ENCODE data around the gene RUSC1.

Gene RUSC1, protein sequence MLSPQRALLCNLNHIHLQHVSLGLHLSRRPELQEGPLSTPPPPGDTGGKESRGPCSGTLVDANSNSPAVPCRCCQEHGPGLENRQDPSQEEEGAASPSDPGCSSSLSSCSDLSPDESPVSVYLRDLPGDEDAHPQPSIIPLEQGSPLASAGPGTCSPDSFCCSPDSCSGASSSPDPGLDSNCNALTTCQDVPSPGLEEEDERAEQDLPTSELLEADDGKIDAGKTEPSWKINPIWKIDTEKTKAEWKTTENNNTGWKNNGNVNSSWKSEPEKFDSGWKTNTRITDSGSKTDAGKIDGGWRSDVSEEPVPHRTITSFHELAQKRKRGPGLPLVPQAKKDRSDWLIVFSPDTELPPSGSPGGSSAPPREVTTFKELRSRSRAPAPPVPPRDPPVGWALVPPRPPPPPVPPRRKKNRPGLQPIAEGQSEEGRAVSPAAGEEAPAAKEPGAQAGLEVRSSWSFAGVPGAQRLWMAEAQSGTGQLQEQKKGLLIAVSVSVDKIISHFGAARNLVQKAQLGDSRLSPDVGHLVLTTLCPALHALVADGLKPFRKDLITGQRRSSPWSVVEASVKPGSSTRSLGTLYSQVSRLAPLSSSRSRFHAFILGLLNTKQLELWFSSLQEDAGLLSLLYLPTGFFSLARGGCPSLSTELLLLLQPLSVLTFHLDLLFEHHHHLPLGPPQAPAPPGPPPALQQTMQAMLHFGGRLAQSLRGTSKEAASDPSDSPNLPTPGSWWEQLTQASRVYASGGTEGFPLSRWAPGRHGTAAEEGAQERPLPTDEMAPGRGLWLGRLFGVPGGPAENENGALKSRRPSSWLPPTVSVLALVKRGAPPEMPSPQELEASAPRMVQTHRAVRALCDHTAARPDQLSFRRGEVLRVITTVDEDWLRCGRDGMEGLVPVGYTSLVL

DNA sequence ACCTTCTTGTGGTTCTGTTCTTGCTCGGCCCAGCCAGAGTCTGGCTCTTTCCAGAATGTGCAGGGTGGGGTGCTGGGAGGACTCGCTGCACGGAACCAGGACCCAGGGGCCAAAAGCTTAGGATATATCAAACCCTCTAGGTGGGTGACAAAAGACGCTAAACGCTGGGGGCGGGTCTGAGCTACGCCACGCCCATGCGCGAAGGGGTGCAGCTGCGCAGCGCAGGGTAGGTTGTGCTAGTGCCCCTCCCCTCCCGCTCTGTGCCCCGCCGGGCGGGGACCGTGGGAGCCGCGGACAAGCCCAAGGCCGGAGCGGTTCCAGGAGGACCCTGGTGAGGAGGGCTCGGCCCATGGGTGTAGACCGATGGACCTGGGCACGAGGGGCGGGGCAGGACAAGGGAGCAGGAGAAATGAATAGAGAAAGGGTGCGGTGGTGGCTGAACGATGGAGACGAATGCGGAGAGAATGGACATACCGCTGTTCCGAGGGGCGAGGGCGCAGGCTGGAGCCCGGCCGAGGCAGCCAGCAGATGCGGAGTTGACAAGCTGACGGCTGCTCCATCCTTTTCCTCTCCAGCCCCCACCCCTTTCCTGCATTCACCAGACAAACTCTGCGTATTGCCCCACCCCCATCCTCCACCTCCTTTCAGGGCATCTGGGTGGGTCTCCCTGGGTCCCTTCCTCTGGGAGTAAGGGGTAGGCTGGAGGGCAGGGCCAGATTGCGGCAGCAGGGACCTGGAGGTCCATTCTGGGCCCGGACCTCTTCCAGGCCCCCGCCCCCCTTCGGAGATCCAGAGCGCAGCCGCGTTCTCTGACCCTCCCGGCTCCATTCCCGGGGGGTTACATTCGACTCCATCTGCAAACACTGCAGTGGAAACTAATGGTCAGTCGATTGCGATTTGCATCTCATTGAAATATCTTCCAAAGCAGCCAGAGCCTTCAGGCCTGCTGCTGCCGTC, at the start of gene RUSC1:
Gene RUSC1, plus strand, starts transcription at position 234 of the 957 bp plus-strand sequence. CDS start 880 bp downstream, outside the sequence.
- Mint-ChIP-seq H3K36me3 (ENCODE audit: low read depth) (peaks cover 58% of the 10 kb centered on the region), H3K9me3 (no peaks in the 10 kb centered on the region), H3K4me3 (peak within 1 kb of the TSS; percentile 80), H3K4me1 (ENCODE audit: low read depth) (peaks cover 52% of the 10 kb centered on the region), H3K27me3 (peaks cover 6% of the 10 kb centered on the region), H3K27ac (peak within 1 kb of the TSS; percentile 61)
- intact Hi-C loops (cut with micrococcal nuclease), result no loop called here

DNA sequence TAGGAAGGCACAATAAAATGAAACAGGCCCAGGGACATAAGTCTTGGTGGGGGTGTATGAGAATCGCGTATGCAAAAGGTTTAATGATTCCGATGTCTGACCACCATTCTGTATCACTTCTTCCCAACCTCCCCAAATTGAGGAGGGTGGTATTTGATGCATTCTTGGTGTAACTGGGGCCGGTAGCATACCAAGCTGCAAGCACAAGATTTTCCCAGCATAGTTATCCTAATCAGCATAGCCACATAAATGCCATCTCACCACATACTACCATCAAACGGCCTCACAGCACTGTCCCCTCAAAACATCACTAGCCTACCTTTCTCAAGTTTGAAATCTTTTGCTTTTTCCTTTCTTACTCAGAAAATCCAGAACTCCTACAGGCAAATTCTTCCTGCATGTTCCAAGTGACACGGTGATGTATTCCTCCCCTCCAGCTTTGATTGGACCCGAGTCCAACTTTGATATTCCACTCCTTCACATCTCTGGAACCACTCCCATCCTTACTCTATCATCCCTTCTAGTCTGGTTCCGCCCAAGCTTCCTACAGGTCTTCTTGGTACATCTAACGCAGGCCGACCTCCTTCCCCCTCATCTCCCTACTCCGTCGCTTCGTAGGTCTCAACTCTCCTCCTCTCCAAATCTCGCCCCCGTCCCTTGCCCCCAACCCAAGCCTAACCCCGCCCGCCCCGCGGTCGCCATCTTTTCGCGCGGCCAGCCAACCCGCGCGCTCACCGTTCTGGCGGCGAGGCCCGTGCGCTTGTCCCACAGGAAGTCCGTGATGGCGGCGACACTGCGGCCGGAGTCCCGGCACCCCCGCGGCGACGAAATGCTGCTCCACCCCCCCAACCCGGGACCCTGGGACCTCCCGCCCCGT, 48.0 kb upstream of the RUSC1 start:
- peaks cover 45% of the 10 kb centered on the region for H3K4me1 Mint-ChIP-seq (ENCODE audit: low read depth)
- peak overlapping the region; percentile 88 for H3K27ac Mint-ChIP-seq
- H3K36me3 Mint-ChIP-seq (ENCODE audit: low read depth), result peaks cover 57% of the 10 kb centered on the region
- H3K4me3 Mint-ChIP-seq, result peak overlapping the region; percentile 94
- H3K27me3 Mint-ChIP-seq, result no peaks in the 10 kb centered on the region
- intact Hi-C loops (cut with micrococcal nuclease), result loop anchor here (1.0 to 10.0 kb wide), 3 partner anchors 10 to 582 kb away; partner anchors contain the start of genes GON4L, SCAMP3 and SYT11
- no peaks in the 10 kb centered on the region for H3K9me3 Mint-ChIP-seq

DNA sequence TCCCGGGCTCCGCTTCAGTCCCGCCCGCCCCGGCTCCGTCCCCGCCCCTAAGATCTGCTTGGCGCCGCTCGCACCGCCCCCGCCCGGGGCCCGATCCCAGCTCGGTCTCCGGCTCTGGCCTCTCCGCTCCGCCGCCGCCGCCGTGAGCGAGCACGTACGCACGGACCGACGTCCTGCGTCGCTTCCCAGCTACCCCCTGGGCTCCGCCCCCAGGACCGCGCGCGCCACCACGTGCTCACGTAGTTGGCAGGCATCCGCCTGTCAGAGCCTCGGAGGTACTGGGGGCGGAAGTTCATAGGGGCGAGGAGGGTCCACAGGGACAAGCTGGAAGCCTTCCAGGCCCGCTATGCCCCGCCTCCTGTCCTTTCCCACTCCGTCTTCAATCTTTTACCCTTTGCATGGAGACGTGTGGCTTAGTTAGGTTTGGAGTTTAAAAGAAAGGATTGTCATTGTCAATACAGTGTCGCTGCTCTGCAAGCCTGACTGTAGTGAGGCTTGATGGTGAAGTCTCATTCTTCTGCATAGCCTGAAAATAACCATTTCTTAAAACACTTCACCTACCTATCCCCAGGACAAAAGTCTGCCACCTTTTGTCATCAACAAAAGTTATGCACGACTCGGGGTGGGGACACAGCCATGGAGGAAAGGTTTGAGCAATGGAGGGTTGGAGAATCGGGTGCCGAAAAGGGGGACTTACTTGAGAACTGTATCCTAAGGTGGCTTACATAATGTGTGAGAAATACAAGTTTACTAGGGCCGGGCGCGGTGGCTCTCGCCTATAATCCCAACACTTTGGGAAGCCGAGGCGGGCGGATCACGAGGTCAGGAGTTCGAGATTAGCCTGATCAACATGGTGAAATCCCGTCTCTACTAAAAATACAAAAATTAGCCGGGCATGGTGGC, 47.1 kb upstream of the RUSC1 start, which contains the start of gene CLK2:
Gene CLK2, minus strand, starts transcription at position 162 of the 903 bp plus-strand sequence. CDS start 2,527 bp downstream, outside the sequence.
- Mint-ChIP-seq H3K27ac (peak within 1 kb of the TSS; percentile 88), H3K4me1 (ENCODE audit: low read depth) (peaks cover 50% of the 10 kb centered on the region), H3K36me3 (ENCODE audit: low read depth) (peaks cover 49% of the 10 kb centered on the region), H3K4me3 (peak within 1 kb of the TSS; percentile 94), H3K9me3 (no peaks in the 10 kb centered on the region), H3K27me3 (peaks cover 7% of the 10 kb centered on the region)
- intact Hi-C loops (cut with micrococcal nuclease), result loop anchor here (1.0 to 10.0 kb wide), 3 partner anchors 11 to 581 kb away; partner anchors contain the start of genes GON4L, SCAMP3 and SYT11

DNA sequence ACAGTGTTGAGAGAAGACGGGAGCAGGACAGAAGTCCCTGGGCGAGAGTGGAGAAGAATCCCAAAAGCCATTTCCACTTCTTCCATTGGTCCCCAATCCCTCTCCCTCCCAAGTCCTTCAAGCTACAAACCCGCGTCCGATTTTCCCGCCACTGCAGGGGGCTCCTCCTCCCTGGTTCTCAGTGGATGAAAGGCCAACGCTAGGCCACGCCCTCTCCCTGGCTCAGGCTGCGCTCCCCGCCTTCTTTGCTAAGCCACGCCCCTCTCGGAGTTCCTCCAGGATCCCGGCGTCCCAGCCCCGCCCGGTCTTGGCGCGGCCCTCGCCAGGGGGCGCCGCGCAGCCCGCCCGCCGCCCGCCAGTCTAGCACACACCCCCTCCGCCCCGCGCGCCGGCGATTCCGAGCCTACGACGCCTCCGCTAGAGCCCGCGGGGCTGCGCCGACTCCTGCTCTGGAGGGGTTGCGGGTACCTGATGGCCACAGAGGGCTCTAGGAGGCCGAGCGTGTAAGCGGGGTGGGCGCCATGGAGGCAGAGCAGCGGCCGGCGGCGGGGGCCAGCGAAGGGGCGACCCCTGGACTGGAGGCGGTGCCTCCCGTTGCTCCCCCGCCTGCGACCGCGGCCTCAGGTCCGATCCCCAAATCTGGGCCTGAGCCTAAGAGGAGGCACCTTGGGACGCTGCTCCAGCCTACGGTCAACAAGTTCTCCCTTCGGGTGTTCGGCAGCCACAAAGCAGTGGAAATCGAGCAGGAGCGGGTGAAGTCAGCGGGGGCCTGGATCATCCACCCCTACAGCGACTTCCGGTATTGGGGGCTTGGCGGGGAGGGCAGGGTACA, 43.4 kb upstream of the RUSC1 start, which contains the start of gene HCN3:
Gene HCN3, plus strand, starts transcription at position 394 of the 832 bp plus-strand sequence. Its CDS starts 128 bp downstream, at position 522.
- H3K4me3 Mint-ChIP-seq, result peak within 1 kb of the TSS; percentile 86
- no peaks in the 10 kb centered on the region for H3K9me3 Mint-ChIP-seq
- H3K27ac Mint-ChIP-seq, result peak within 1 kb of the TSS; percentile 48
- peaks cover 36% of the 10 kb centered on the region for H3K4me1 Mint-ChIP-seq (ENCODE audit: low read depth)
- peaks cover 16% of the 10 kb centered on the region for H3K27me3 Mint-ChIP-seq
- peaks cover 13% of the 10 kb centered on the region for H3K36me3 Mint-ChIP-seq (ENCODE audit: low read depth)
- intact Hi-C loops (cut with micrococcal nuclease), result loop anchor here (1.0 to 10.0 kb wide), 3 partner anchors 31 to 578 kb away; partner anchors contain the start of genes FDPS, GON4L and SYT11

DNA sequence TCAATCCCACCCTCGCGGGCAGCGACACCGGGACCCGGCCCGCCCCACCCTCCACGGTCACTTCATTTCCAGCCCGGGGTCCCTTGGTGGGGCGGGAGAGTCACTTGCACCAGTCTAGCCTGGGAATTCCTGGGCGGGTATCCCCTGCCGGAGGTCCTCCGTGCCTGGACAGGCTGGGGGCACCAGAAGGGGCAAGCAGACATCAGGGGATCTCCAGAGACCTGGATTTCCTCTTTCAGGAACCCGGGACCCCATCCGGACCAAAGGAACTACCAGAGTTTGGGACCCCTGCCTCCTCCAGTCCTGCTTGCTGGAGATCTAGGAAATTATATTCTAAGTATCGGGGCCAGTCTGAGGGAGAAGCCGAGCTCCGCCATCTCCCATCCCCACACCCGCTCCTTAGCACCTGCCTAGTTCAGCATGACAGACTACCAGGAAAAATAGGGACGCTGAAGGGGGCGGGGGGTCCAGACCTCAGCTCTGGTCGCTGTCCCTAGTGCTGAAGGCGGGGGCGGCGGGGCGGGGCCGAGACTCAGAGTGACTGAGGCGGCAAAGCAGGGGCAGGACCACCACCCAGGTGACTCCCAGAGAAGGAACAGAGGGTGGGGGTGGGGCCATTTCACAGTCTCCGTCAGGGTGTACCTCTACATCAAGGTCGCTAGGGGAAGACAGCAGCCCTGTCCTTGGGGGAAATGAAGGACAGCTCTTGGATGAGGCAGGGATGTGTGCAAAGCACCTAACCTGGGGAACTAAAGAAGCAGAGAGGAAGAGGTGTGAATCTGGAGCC, 42.6 kb upstream of the RUSC1 start:
- Mint-ChIP-seq H3K27ac (peak overlapping the region; percentile 48), H3K36me3 (ENCODE audit: low read depth) (peaks cover 5% of the 10 kb centered on the region), H3K27me3 (peaks cover 16% of the 10 kb centered on the region), H3K4me3 (peak overlapping the region; percentile 86), H3K4me1 (ENCODE audit: low read depth) (peaks cover 33% of the 10 kb centered on the region), H3K9me3 (no peaks in the 10 kb centered on the region)
- intact Hi-C loops (cut with micrococcal nuclease), result loop anchor here (1.0 to 10.0 kb wide), 3 partner anchors 30 to 577 kb away; partner anchors contain the start of genes FDPS, GON4L and SYT11

DNA sequence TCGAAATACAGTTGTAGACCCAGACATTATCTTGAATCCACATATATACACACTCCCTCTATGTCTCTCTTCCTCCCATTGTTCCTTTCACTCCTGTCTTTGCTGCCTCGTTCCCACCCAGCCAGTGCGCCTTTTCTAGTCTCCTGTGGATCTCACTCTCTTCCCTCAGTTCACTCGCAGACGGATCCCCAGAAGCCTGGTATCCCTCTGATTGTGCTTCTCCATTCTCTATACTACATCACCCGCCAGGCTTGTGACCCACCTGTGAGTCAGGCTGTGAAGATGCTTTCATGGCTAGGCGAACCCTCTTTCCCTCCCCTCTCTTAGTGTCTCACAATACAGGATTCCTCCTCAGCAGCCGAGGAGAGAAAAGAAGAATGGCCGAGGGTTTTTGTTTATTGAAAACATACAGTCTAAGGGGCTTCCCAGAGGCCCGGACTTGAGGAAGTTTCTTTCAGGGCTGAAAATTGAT, 42.0 kb upstream of the RUSC1 start:
- peaks cover 16% of the 10 kb centered on the region for H3K27me3 Mint-ChIP-seq
- H3K9me3 Mint-ChIP-seq, result no peaks in the 10 kb centered on the region
- no peak overlapping the region for H3K4me3 Mint-ChIP-seq
- intact Hi-C loops (cut with micrococcal nuclease), result loop anchor here (10.0 kb wide), 1 partner anchor 576 kb away; the partner anchor contains the start of genes GON4L and SYT11
- H3K36me3 Mint-ChIP-seq (ENCODE audit: low read depth), result no peaks in the 10 kb centered on the region
- no peak overlapping the region for H3K27ac Mint-ChIP-seq
- H3K4me1 Mint-ChIP-seq (ENCODE audit: low read depth), result peaks cover 30% of the 10 kb centered on the region

DNA sequence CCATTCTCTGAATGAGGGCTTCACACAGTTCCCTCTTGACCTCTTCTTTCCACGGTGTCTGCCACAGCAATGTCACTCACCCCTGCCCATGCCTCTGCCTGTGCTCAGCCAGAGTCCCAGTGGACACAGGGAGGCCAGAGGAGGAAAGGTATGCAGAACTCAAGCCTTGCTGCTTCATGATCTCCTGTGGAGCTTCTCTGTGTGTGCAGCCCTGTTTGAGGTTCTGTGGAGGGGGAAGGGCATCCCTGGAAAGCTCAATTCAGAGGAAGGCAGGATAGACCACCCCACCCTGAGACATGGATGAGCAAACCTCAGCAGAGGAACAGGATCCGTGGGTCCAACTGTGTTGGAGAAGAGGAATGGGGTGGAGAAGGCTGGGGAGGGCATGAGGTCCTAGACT, 41.4 kb upstream of the RUSC1 start:
- Mint-ChIP-seq H3K4me1 (ENCODE audit: low read depth) (peaks cover 28% of the 10 kb centered on the region), H3K4me3 (no peak overlapping the region), H3K27me3 (peaks cover 16% of the 10 kb centered on the region), H3K36me3 (ENCODE audit: low read depth) (no peaks in the 10 kb centered on the region), H3K27ac (no peak overlapping the region), H3K9me3 (no peaks in the 10 kb centered on the region)
- intact Hi-C loops (cut with micrococcal nuclease), result loop anchor here (10.0 kb wide), 1 partner anchor 576 kb away; the partner anchor contains the start of genes GON4L and SYT11

DNA sequence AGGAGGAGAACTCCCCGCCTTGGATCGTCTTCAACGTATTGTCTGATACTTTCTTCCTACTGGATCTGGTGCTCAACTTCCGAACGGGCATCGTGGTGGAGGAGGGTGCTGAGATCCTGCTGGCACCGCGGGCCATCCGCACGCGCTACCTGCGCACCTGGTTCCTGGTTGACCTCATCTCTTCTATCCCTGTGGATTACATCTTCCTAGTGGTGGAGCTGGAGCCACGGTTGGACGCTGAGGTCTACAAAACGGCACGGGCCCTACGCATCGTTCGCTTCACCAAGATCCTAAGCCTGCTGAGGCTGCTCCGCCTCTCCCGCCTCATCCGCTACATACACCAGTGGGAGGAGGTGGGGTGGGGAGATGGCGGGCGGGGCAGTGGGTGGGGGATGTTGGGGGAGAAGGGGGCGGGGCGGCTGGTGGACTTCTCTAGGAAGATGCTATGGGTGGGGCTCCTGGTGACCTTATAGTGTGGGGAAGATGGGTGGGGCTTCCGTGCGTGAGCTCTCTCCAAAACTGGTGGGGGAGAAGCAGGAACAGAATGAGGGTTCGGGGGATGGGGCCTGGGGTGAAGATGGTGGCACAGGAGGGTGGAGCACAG, 38.1 kb upstream of the RUSC1 start:
- H3K4me1 Mint-ChIP-seq (ENCODE audit: low read depth), result peaks cover 18% of the 10 kb centered on the region
- H3K27me3 Mint-ChIP-seq, result peaks cover 16% of the 10 kb centered on the region
- intact Hi-C loops (cut with micrococcal nuclease), result no loop called here

DNA sequence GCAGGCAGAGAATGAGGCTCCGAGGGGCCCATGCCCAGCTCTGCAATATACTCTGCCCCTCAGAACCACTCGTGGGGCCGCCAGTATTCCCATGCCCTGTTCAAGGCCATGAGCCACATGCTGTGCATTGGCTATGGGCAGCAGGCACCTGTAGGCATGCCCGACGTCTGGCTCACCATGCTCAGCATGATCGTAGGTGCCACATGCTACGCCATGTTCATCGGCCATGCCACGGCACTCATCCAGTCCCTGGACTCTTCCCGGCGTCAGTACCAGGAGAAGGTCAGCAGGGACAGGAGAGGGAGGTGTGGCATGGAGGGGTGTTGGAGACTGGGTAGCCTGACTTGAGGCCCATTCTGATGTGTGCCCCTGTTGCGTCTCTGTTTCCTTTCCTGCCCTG, 36.2 kb upstream of the RUSC1 start:
- Mint-ChIP-seq H3K27me3 (peaks cover 2% of the 10 kb centered on the region), H3K27ac (no peak overlapping the region), H3K4me3 (no peak overlapping the region), H3K4me1 (ENCODE audit: low read depth) (peaks cover 7% of the 10 kb centered on the region), H3K36me3 (ENCODE audit: low read depth) (no peaks in the 10 kb centered on the region), H3K9me3 (no peaks in the 10 kb centered on the region)
- intact Hi-C loops (cut with micrococcal nuclease), result no loop called here

More for the DNA sequence above, 38.1 kb upstream of the RUSC1 start:
- no peaks in the 10 kb centered on the region for H3K9me3 Mint-ChIP-seq
- no peak overlapping the region for H3K4me3 Mint-ChIP-seq
- no peaks in the 10 kb centered on the region for H3K36me3 Mint-ChIP-seq (ENCODE audit: low read depth)
- H3K27ac Mint-ChIP-seq, result no peak overlapping the region

DNA sequence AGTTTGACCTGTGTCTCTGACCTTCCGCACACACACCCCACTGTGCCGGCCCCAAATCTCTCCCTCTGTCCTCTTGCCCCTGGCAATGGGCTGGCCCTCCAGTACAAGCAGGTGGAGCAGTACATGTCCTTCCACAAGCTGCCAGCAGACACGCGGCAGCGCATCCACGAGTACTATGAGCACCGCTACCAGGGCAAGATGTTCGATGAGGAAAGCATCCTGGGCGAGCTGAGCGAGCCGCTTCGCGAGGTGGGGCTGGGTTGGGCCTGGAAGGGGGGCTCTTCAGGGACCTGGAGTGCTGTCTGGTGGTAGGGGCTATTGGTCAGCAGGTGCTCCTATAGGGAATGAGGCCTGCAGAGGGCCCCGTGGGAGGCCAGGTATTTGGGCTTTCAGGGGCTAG, 35.6 kb upstream of the RUSC1 start:
- H3K9me3 Mint-ChIP-seq, result no peaks in the 10 kb centered on the region
- intact Hi-C loops (cut with micrococcal nuclease), result no loop called here
- no peaks in the 10 kb centered on the region for H3K27me3 Mint-ChIP-seq
- H3K4me1 Mint-ChIP-seq (ENCODE audit: low read depth), result peaks cover 5% of the 10 kb centered on the region
- H3K27ac Mint-ChIP-seq, result no peak overlapping the region
- no peak overlapping the region for H3K4me3 Mint-ChIP-seq
- no peaks in the 10 kb centered on the region for H3K36me3 Mint-ChIP-seq (ENCODE audit: low read depth)
